KMS-11 (cell line): ENCODE data around the gene RBFOX2.
"Not testable (repeated sequence)": the region's sequence is repeated elsewhere in the genome, so short reads cannot be mapped to it uniquely, and the experiment has no call there.

Experiments
- H2AFZ ChIP-seq: fragments of 200-600 bp; sonication (generic); 2 replicates; pipeline ENCODE4 v1.6.1; 2016; ENCODE audit warnings: antibody characterized with exemption, mixed run types, low read depth
- H3K27ac ChIP-seq: fragments of 200-600 bp; sonication (generic); 2 replicates; pipeline ENCODE4 v1.6.1; 2016; ENCODE audit warnings: mild to moderate bottlenecking, mixed run types
- H3K27me3 ChIP-seq: fragments of 200-600 bp; sonication (generic); 2 replicates; pipeline ENCODE4 v1.6.1; 2017; ENCODE audit warnings: mild to moderate bottlenecking, low read depth, mixed run types, moderate library complexity; ENCODE audit not compliant: insufficient read depth
- H3K36me3 ChIP-seq: fragments of 200-600 bp; sonication (generic); 2 replicates; pipeline ENCODE4 v1.6.1; 2017; ENCODE audit warnings: mild to moderate bottlenecking, mixed run types; ENCODE audit not compliant: insufficient read depth
- H3K4me1 ChIP-seq: fragments of 200-600 bp; sonication (generic); 2 replicates; pipeline ENCODE4 v1.6.1; 2016; ENCODE audit warnings: mild to moderate bottlenecking, low read depth, mixed run types; ENCODE audit not compliant: poor library complexity, severe bottlenecking
- H3K4me2 ChIP-seq: fragments of 200-600 bp; sonication (generic); 2 replicates; pipeline ENCODE4 v1.7.0; 2016; ENCODE audit warnings: mild to moderate bottlenecking, mixed run types
- H3K4me3 ChIP-seq: fragments of 200-600 bp; sonication (generic); IDR thresholded peaks from 2 replicates; pipeline ENCODE4 v1.6.1; 2017; ENCODE audit warnings: low read depth, low read length, mixed read lengths; ENCODE audit not compliant: insufficient read depth
- H3K79me2 ChIP-seq: fragments of 200-600 bp; sonication (generic); 2 replicates; pipeline ENCODE4 v1.6.1; 2016; ENCODE audit warnings: low read depth, mixed run types; ENCODE audit not compliant: insufficient read depth
- H3K9ac ChIP-seq: fragments of 200-600 bp; sonication (generic); 2 replicates; pipeline ENCODE4 v1.6.1; 2016; ENCODE audit warnings: mild to moderate bottlenecking, mixed run types
- H4K20me1 ChIP-seq: fragments of 200-600 bp; sonication (generic); 2 replicates; pipeline ENCODE4 v1.6.1; 2016; ENCODE audit warnings: mild to moderate bottlenecking, mixed run types; ENCODE audit not compliant: insufficient read depth
- TF ChIP-seq, protein P1 (sequence below): fragments of 200-600 bp; sonication (generic); conservative IDR thresholded peaks from 2 replicates; pipeline ENCODE4 v1.6.1; 2017; ENCODE audit warnings: low read depth, mild to moderate bottlenecking, antibody characterized with exemption, low read length, moderate library complexity, mixed read lengths

Gene RBFOX2

DNA sequence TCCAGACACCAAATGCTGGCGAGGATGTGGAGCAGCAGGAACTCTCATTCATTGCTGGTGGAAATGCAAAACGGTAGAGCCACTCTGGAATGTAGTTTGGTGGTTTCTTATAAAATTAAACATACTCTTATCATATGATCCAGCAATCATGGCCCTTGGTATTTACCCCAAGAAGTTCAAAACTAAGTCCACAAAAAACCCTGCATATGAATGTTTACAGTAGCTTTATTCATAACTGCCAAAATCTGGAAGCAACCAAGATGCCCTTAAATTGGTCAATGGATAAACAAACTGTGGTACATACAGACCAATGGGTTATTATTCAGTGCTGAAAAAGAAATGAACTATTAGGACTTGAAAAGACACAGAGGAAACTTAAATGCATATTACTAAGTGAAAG is 223.2 kb downstream of the RBFOX2 start:
- Histone ChIP-seq H3K36me3 (no peaks in the 10 kb centered on the region), H2AFZ (no peak overlapping the region), H3K27me3 (no peaks in the 10 kb centered on the region), H3K9ac (no peak overlapping the region), H3K27ac (no peak overlapping the region), H3K4me2 (no peak overlapping the region), H3K79me2 (no peaks in the 10 kb centered on the region), H3K4me3 (no peak overlapping the region), H4K20me1 (no peaks in the 10 kb centered on the region), H3K4me1 (no peaks in the 10 kb centered on the region)
- TF ChIP-seq, protein P1, sequence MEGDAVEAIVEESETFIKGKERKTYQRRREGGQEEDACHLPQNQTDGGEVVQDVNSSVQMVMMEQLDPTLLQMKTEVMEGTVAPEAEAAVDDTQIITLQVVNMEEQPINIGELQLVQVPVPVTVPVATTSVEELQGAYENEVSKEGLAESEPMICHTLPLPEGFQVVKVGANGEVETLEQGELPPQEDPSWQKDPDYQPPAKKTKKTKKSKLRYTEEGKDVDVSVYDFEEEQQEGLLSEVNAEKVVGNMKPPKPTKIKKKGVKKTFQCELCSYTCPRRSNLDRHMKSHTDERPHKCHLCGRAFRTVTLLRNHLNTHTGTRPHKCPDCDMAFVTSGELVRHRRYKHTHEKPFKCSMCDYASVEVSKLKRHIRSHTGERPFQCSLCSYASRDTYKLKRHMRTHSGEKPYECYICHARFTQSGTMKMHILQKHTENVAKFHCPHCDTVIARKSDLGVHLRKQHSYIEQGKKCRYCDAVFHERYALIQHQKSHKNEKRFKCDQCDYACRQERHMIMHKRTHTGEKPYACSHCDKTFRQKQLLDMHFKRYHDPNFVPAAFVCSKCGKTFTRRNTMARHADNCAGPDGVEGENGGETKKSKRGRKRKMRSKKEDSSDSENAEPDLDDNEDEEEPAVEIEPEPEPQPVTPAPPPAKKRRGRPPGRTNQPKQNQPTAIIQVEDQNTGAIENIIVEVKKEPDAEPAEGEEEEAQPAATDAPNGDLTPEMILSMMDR: no peak

DNA sequence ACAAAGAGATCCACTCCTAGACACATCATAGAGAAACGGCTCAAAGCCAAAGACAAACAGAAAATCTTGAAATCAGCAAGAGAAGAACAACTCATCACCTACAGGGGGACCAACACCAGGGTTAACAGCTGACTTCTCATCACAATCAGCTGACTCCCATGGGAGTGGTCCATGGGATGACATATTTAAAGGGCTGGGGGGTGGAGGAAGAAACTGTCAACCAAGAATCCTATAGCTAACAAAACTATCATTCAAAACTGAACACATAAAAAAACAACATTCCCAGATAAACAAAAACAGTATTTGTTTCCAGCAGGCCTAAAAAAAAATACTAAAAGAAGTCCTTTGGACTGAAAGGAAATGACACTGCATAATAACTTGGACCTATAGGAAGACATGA is 224.2 kb downstream of the RBFOX2 start:
- Histone ChIP-seq H3K36me3 (no peaks in the 10 kb centered on the region), H3K27me3 (no peaks in the 10 kb centered on the region), H3K4me2 (no peak overlapping the region), H4K20me1 (no peaks in the 10 kb centered on the region), H3K9ac (no peak overlapping the region), H2AFZ (no peak overlapping the region), H3K4me3 (no peak overlapping the region), H3K4me1 (no peaks in the 10 kb centered on the region), H3K27ac (no peak overlapping the region), H3K79me2 (no peaks in the 10 kb centered on the region)
- TF ChIP-seq, protein P1: no peak

DNA sequence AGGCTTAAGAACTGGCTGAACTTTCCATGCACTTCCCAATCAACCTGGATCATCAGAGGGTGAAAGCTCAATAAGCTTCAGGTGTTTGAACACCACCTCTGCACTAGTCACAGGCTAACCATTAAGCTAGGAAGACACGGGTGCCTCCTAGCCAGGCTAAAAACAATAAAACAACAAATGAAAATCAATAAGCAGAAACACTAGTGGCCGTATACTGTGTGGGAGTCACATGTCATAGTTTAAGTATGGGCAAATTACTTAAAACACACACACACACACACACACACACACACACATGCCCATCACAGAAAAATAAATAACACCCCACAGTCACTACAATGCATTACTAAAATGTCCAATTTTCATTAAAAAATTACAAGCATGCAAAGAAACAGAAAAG is 225.7 kb downstream of the RBFOX2 start:
- no peak overlapping the region for H3K27ac ChIP-seq
- H4K20me1 ChIP-seq: no peaks in the 10 kb centered on the region
- no peaks in the 10 kb centered on the region for H3K27me3 ChIP-seq
- H2AFZ ChIP-seq: no peak overlapping the region
- no peak overlapping the region for H3K9ac ChIP-seq
- no peaks in the 10 kb centered on the region for H3K36me3 ChIP-seq
- TF ChIP-seq, protein P1: no peak
- H3K4me3 ChIP-seq: no peak overlapping the region
- no peak overlapping the region for H3K4me2 ChIP-seq
- H3K79me2 ChIP-seq: no peaks in the 10 kb centered on the region
- no peaks in the 10 kb centered on the region for H3K4me1 ChIP-seq

DNA sequence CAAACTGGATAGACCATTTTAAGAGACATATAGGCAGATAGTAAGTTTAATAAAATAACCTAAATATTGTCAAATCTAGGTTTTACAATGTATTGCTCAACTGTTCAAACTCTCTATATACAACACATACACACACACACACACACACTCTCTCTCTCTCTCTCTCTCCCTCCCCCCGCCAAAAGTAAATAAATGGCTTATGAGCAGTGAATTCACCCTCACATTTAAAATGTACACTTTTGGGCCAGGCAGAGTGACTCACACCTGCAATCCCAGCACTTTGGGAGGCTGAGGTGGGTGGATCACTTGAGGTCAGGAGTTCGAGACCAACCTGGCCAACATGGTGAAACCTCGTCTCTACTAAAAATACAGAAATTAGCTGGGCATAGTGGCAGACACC is 227.3 kb downstream of the RBFOX2 start:
- not testable (repeated sequence) for H3K4me1 ChIP-seq, H3K79me2 ChIP-seq, H3K27me3 ChIP-seq, H3K36me3 ChIP-seq, H3K4me3 ChIP-seq, H2AFZ ChIP-seq, H3K4me2 ChIP-seq, H3K9ac ChIP-seq, H4K20me1 ChIP-seq, H3K27ac ChIP-seq

DNA sequence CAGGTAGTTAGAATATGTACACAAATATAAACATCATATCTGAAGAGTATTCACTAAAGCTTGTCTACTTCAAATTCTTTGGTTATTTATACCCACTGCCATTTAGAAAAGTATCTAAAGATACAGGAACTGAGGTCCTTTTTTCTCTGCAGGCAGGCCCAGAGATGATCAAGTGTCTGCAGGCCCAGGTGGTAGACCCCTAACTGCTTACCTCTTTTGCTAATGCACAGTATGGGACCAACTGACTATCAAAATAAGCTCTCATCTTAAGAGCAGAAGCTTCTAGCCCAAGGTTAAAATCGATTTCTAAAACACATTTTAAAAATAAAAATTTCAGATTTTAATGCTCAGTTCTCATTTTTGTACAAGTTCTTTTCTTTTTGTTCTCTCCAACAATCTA is 229.5 kb downstream of the RBFOX2 start:
- H3K4me3 ChIP-seq: no peak overlapping the region
- H2AFZ ChIP-seq: no peak overlapping the region
- no peaks in the 10 kb centered on the region for H4K20me1 ChIP-seq
- H3K27me3 ChIP-seq: no peaks in the 10 kb centered on the region
- H3K27ac ChIP-seq: no peak overlapping the region
- no peaks in the 10 kb centered on the region for H3K36me3 ChIP-seq
- H3K4me1 ChIP-seq: peaks cover 6% of the 10 kb centered on the region
- H3K4me2 ChIP-seq: no peak overlapping the region
- TF ChIP-seq, protein P1: no peak
- H3K79me2 ChIP-seq: no peaks in the 10 kb centered on the region
- H3K9ac ChIP-seq: no peak overlapping the region
